HFFc6 (cell line): ENCODE results near the gene GCNT2. TPM values are rescaled to one million over a fixed set of nuclear protein-coding genes. Genes with fewer than 3 reads are reported as not detected.

Experiments
- DNase-seq: peaks from one replicate; pipeline ENCODE4 v3.0.0-alpha.2; 2018
- H3K27ac Mint-ChIP-seq: 2 replicates; pipeline ENCODE4 v1.8.0; 2020; ENCODE audit warnings: mild to moderate bottlenecking, mixed read lengths
- H3K27me3 Mint-ChIP-seq: 2 replicates; pipeline ENCODE4 v1.8.0; 2021; ENCODE audit warnings: mild to moderate bottlenecking, moderate library complexity, mixed read lengths; ENCODE audit not compliant: insufficient read depth
- H3K36me3 Mint-ChIP-seq: 2 replicates; pipeline ENCODE4 v1.8.0; 2021; ENCODE audit warnings: low read depth, mixed read lengths
- H3K4me1 Mint-ChIP-seq: 2 replicates; pipeline ENCODE4 v1.8.0; 2020; ENCODE audit warnings: low read depth, mixed read lengths
- H3K4me3 Mint-ChIP-seq: 2 replicates; pipeline ENCODE4 v1.8.0; 2020; ENCODE audit warnings: mild to moderate bottlenecking, moderate library complexity, mixed read lengths
- H3K9me3 Mint-ChIP-seq: 2 replicates; pipeline ENCODE4 v1.8.0; 2020; ENCODE audit warnings: mild to moderate bottlenecking, mixed read lengths
- CTCF ChIP-seq: fragments of 200-600 bp; sonication (generic); IDR thresholded peaks from 2 replicates; pipeline ENCODE4 v1.5.0; 2021; ENCODE audit warnings: antibody characterized with exemption, mild to moderate bottlenecking
- total RNA-seq, 6 experiments: library from RNA; stranded (reverse); fragmentation: NEBNext Ultra II Directional; extraction: Animal tissue kit (Norgen Biotek cat#: 25700); gene quantifications; 2 replicates in 1 of 6; 3 replicates in 5 of 6; pipeline ENCODE4 v1.2.3, GENCODE V29; 2021

The GCNT2 gene
- total RNA-seq, 6 experiments from 2014 or later = 0.14 to 7.1 (median 5.7) TPM

GRCh38 chr6:10633216-10633615 is 112.1 kb downstream of the GCNT2 start:
- Mint-ChIP-seq H3K27ac (peak overlapping the region; percentile 77), H3K36me3 (no peaks in the 10 kb centered on the region), H3K9me3 (no peaks in the 10 kb centered on the region), H3K4me1 (peaks cover 18% of the 10 kb centered on the region), H3K27me3 (no peaks in the 10 kb centered on the region), H3K4me3 (peak overlapping the region; percentile 52)
- DNase-seq = peak; percentile 91
- TF ChIP-seq CTCF = no peak

- Mint-ChIP-seq H3K27me3 (peaks cover 2% of the 10 kb centered on the region; the same call in 1 of the 2 replicates), H3K9me3 (no peaks in the 10 kb centered on the region), H3K4me1 (no peaks in the 10 kb centered on the region), H3K27ac (no peak overlapping the region), H3K36me3 (no peaks in the 10 kb centered on the region), H3K4me3 (no peak overlapping the region)
- DNase-seq = no peak
- no peak for TF ChIP-seq CTCF
These were observed 119.3 kb downstream of the GCNT2 start for GRCh38 chr6:10640412-10640811.

GRCh38 chr6:10641528-10641927 is 120.4 kb downstream of the GCNT2 start:
- Mint-ChIP-seq H3K36me3 (no peaks in the 10 kb centered on the region), H3K27ac (no peak overlapping the region), H3K9me3 (no peaks in the 10 kb centered on the region)

GRCh38 chr6:10643201-10643651 is 122.1 kb downstream of the GCNT2 start:
- Mint-ChIP-seq H3K4me3 (no peak overlapping the region), H3K27me3 (peaks cover 7% of the 10 kb centered on the region), H3K27ac (no peak overlapping the region), H3K4me1 (no peaks in the 10 kb centered on the region), H3K9me3 (no peaks in the 10 kb centered on the region; the same call in 1 of the 2 replicates), H3K36me3 (no peaks in the 10 kb centered on the region)
- TF ChIP-seq CTCF = no peak
- no peak for DNase-seq

More at GRCh38 chr6:10641528-10641927, 120.4 kb downstream of the GCNT2 start:
- no peaks in the 10 kb centered on the region for H3K4me1 Mint-ChIP-seq
- TF ChIP-seq CTCF = no peak
- H3K4me3 Mint-ChIP-seq = no peak overlapping the region
- peaks cover 2% of the 10 kb centered on the region; the same call in 1 of the 2 replicates for H3K27me3 Mint-ChIP-seq
- no peak for DNase-seq

GRCh38 chr6:10644225-10644624 is 123.1 kb downstream of the GCNT2 start:
- Mint-ChIP-seq H3K36me3 (no peaks in the 10 kb centered on the region), H3K9me3 (no peaks in the 10 kb centered on the region; the same call in 1 of the 2 replicates), H3K4me3 (no peak overlapping the region), H3K27me3 (peaks cover 7% of the 10 kb centered on the region), H3K4me1 (no peaks in the 10 kb centered on the region), H3K27ac (no peak overlapping the region)
- no peak for DNase-seq
- no peak for TF ChIP-seq CTCF
